WERI-Rb-1 (cell line): ENCODE data around the gene SIAH3.

ENCODE experiments used
- DNase-seq: peaks from one replicate; pipeline ENCODE4 v3.0.0-alpha.2; 2020
- H3K27ac ChIP-seq: fragments of 250-450 bp; sonication (Bioruptor Pico); 2 replicates; pipeline ENCODE4 v1.5.1; 2020; ENCODE audit warnings: mild to moderate bottlenecking, moderate library complexity
- H3K27me3 ChIP-seq: fragments of 250-450 bp; sonication (Bioruptor Pico); 2 replicates; pipeline ENCODE4 v1.5.1; 2021; ENCODE audit warnings: mild to moderate bottlenecking, low read depth, moderate library complexity; ENCODE audit not compliant: insufficient read depth, severe bottlenecking
- H3K36me3 ChIP-seq: fragments of 250-450 bp; sonication (Bioruptor Pico); 2 replicates; pipeline ENCODE4 v1.5.1; 2020; ENCODE audit warnings: mild to moderate bottlenecking, moderate library complexity
- H3K4me3 ChIP-seq: 2 replicates; pipeline ENCODE4 v1.5.1; 2011; ENCODE audit warnings: low read depth, mild to moderate bottlenecking, control low read depth, low read length
- H3K9me3 ChIP-seq: fragments of 250-450 bp; sonication (Bioruptor Pico); 2 replicates; pipeline ENCODE4 v1.5.1; 2021; ENCODE audit warnings: mild to moderate bottlenecking, moderate library complexity; ENCODE audit not compliant: severe bottlenecking
- CTCF ChIP-seq: IDR thresholded peaks from 2 replicates; pipeline ENCODE4 v1.5.1; 2011; ENCODE audit warnings: low read depth, mild to moderate bottlenecking, control low read depth, inconsistent platforms, low read length

SIAH3 gene

DNA sequence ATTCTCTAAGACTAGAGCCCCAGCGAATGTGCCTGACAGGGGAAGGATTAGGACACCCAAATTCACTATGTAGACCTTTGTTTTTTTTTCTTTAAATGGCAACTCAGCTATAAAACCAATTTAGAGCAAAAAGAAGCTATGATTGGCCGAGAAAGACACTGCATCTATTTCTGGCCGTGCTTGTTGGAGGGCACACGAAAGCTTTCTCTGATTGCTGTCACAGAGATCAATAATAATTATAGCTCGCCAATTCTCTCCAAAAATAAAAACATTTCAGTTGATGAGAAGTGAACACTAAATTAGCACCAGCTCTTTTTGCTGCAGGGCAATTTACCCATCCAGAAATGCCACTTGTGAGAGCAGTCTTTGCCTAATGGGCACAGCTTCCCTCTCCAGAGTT is 118.2 kb downstream of the SIAH3 start:
- Histone ChIP-seq H3K36me3 (no peaks in the 10 kb centered on the region), H3K27me3 (no peaks in the 10 kb centered on the region), H3K27ac (no peak overlapping the region), H3K9me3 (no peaks in the 10 kb centered on the region), H3K4me3 (no peak overlapping the region)
- TF ChIP-seq CTCF, result no peak
- DNase-seq, result no peak

- no peak overlapping the region for H3K4me3 ChIP-seq
- no peaks in the 10 kb centered on the region for H3K9me3 ChIP-seq
- H3K27ac ChIP-seq, result no peak overlapping the region
- H3K36me3 ChIP-seq, result no peaks in the 10 kb centered on the region
- H3K27me3 ChIP-seq, result no peaks in the 10 kb centered on the region
- no peak for TF ChIP-seq CTCF
- DNase-seq, result no peak
Measured at GRCh38 chr13:45732916-45733315, 118.6 kb downstream of the SIAH3 start.

GRCh38 chr13:45731455-45731854 is 120.1 kb downstream of the SIAH3 start:
- TF ChIP-seq CTCF, result no peak
- no peaks in the 10 kb centered on the region for H3K36me3 ChIP-seq
- no peaks in the 10 kb centered on the region for H3K9me3 ChIP-seq
- no peak overlapping the region for H3K27ac ChIP-seq
- DNase-seq, result no peak
- H3K27me3 ChIP-seq, result no peaks in the 10 kb centered on the region
- H3K4me3 ChIP-seq, result no peak overlapping the region

DNA sequence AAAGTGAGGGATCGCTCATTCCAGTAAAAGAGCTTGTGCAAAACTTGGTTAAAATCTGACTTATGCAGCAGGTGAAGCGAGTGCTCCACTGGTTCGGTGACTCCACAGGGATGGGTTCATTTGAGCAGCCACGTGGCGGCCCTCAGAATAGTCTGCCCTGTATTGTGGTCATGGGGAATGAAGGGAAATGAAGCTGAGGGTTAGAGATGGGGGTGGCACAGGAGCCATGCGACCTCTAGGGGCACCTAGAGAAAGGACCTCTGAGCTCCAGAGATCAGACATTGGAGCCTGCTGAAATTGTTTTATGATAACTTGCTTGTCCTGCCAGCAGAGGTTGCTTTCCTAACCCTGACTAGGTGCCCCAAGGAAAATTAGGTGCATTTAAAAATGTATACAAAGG is 122.8 kb downstream of the SIAH3 start:
- no peak overlapping the region for H3K27ac ChIP-seq
- no peaks in the 10 kb centered on the region for H3K9me3 ChIP-seq
- H3K36me3 ChIP-seq, result no peaks in the 10 kb centered on the region
- no peak overlapping the region for H3K4me3 ChIP-seq
- no peaks in the 10 kb centered on the region for H3K27me3 ChIP-seq
- no peak for DNase-seq
- TF ChIP-seq CTCF, result peak; percentile 49
